CD4-positive, alpha-beta T cell treated with Interleukin-2 at 100 ng/mL for 4 hours (primary cell): ENCODE data around the gene VPS37B.
A peak's percentile ranks its signal among the peaks of the same experiment; 100 is the strongest.
"Not testable (repeated sequence)": the region's sequence is repeated elsewhere in the genome, so short reads cannot be mapped to it uniquely, and the experiment has no call there.

Experiments
- DNase-seq: peaks from one replicate; pipeline ENCODE4 v3.0.0-alpha.2; 2020; ENCODE audit warnings: low spot score

The VPS37B gene

GRCh38 chr12:122895704-122896636, at the start of gene VPS37B:
Gene VPS37B (minus strand): TSS chr12:122896124. CDS start chr12:122896062, 62 bp downstream.
- peak; percentile 86 for DNase-seq

GRCh38 chr12:122944605-122945592, 49.0 kb upstream of the VPS37B start:
- DNase-seq: no peak

DNA sequence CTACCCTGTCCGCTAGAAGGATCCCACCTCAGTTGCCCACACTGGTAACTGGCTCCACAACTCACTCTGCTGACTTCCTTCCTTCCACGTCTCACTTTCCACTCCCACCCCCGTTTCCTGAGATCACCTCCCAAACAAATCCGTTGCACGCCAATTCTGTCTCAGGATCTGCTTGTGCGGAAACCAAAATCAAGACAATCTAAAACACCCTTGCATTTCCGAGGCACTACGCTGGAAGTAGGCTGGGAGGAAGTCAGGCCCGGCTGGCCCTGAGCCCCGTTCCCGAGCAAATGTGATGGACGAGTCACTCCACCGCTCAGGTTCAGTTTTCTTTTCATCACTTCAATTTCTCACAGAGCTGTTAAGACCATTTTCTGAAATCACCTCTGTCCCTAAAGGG, 47.3 kb upstream of the VPS37B start:
- no peak for DNase-seq

DNA sequence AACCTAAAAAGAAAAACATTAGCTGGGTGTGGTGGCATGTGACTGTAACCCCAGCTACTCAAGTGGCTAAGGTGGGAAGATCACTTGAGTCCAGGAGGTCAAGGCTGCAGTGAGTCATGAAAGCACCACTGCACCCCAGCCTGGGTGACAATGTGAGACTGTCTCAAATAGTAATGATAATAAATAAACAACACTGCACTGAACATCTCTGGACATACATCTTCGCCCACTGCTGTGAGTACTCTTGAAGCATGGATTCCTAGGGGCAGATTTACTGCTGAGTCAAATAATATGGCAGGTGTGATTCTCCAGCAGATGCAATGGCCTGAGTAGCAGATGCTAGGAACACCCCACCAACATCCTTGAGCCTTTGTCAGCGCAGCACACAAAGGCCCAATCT, 46.7 kb upstream of the VPS37B start:
- DNase-seq: peak; percentile 26

DNA sequence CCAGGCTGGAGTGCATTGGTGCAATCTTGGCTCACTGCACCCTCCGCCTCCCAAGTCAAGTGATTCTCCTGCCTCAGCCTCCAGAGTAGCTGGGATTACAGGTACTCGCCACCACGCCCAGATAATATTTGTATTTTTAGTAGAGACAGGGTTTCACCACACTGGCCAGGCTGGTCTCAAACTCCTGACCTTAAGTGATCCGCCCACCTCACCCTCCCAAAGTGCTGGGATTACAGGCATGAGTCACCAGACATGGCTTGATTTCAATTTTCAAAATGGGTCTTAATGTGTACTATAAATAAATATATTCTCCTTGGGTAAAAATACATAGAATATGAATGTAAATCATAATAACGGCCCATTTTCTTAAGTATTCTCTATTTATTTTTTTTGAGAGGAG, 45.4 kb upstream of the VPS37B start:
- DNase-seq: not testable (repeated sequence)

DNA sequence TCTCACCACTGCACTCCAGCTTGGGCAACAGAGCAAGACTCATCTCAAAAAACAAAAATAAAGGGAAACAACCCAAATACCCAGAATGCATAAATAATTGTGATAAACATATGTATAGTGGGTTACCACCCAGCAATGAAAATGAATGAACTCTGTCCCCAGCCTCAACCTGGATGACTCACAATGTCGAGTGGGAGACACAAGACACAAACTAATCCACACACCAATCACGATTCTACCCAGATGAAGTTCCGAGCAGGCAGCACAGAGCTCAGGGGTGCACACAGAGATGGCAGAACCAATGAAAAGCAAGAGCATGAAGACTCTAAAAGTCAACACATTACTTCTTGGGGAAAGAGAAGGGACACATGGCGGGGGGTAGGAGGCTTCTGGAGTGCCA, 43.2 kb upstream of the VPS37B start:
- DNase-seq: no peak

- DNase-seq: no peak
Observed at GRCh38 chr12:122937622-122938091, 41.7 kb upstream of the VPS37B start.

DNA sequence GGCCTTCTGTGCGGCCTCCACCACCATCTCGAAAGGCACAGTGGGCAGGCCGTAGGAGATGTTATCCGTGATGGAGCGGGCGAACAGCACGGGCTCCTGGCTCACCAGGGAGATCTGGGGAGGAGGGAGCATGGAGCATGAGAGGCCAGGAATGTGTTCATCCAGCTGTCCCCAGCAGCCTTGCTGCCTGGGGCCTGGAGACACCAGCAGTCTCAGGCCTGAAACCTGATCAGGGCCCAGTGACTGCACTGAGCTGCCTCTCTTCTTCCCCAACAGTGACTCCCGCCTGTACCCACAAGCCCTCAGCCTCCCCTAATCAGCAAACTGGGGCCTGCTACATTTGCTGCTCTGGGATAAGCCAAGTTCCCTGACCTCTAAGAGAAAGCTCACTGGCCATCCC, 39.4 kb upstream of the VPS37B start:
- no peak for DNase-seq

DNA sequence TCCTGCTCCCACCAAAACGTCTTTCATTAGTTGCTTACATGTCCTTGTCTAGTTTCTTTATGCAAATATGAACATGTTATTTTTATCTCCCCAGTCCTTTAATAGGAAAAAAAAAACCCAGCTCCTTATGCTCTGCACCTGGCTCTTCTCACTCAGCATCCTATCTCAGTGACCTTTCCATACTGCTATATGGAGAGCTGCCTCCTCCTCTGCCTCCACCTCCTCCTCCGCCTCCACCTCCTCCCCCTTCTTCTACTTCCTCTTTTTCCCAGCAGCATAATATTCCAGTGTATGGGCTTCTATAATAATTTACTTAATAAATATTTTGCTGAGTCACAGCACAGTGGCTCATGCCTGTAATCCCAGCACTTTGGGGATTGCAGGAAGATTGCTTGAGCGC, 38.8 kb upstream of the VPS37B start:
- DNase-seq: no peak

- DNase-seq: no peak
Observed at GRCh38 chr12:122932207-122932606, 36.3 kb upstream of the VPS37B start.

- no peak for DNase-seq
Observed at GRCh38 chr12:122929812-122930211, 33.9 kb upstream of the VPS37B start.

GRCh38 chr12:122929148-122929538, 33.2 kb upstream of the VPS37B start:
- no peak for DNase-seq

- no peak for DNase-seq
Observed at GRCh38 chr12:122928404-122929147, 32.7 kb upstream of the VPS37B start.

- DNase-seq: no peak
Observed at GRCh38 chr12:122927756-122928403, 32.0 kb upstream of the VPS37B start.

GRCh38 chr12:122921917-122922316, 26.0 kb upstream of the VPS37B start:
- DNase-seq: no peak

DNA sequence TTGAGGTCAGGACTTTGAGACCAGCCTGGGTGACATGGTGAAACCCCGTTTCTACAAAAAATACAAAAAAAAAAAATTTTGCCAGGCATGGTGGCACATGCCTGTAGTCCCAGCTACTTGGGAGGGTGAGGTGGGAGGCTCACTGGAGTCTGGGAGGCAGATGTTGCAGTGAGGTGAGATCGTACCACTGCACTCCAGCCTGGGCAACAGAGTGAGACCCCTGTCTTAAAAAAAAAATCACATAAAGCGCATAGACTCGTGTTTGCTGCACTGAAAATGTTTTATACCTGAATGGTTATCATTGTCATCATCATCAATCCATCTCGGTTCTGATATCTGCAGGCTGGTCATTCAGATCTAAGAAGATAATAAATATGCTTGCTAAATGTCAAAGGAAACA, 24.8 kb upstream of the VPS37B start:
- DNase-seq: no peak

GRCh38 chr12:122918827-122919226, 22.9 kb upstream of the VPS37B start:
- no peak for DNase-seq

- DNase-seq: no peak
Observed at GRCh38 chr12:122917507-122918121, 21.7 kb upstream of the VPS37B start.

GRCh38 chr12:122909442-122910288, 13.7 kb upstream of the VPS37B start:
- DNase-seq: no peak

DNA sequence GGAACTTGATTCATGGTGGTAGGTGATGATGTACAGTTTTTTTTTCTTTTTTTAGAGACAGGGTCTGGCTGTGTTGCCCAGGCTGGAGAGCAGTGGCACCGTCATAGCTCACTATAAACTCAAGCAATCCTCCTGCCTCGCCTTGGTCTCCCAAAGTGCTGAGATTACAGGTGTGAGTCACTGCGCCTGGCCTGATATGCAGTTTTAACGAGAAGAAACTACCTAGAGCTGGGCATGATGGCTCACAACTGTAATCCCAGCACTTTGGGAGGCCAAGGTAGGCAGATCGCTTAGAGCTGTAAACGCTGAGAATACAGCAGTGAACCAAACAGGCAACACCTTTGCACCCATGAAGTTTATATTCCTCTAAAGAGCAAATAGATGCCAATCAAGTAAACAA, 13.0 kb upstream of the VPS37B start:
- no peak for DNase-seq
